ENCODE results near the gene SOX13.

Gene SOX13

DNA sequence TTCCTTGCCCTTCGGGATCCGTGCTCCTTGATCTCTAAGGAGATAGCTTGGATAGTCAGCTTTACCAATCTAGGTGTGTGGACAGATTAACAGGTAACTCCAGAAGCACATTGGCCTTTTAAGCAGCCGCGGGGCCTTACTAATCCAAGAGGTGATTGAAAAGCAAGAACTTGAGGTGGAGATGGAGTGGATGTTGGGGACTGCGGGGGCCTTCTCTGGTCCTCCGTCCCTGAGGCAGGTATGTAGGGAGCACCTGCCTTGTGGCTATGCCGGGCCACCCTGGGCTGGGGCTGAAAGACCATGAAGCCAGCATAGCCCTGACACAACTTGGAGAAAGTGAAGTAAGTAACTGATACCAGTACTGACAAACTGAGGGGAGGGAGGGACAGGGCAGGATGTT, 10.6 kb downstream of the SOX13 start:
- Histone ChIP-seq H3F3A (ENCODE audit: control insufficient read depth, insufficient read depth) (no peaks in the 10 kb centered on the region), H3K36me3 (ENCODE audit: control insufficient read depth, low read length) (no peaks in the 10 kb centered on the region), H3K4me2 (ENCODE audit: low read length) (no peak overlapping the region), H3K4me1 (ENCODE audit: control insufficient read depth, low read length) (no peaks in the 10 kb centered on the region), H3K4me3 (ENCODE audit: low read length) (no peak overlapping the region), H3K9me3 (ENCODE audit: control insufficient read depth, insufficient read depth, low read length) (no peaks in the 10 kb centered on the region), H3K79me2 (ENCODE audit: control insufficient read depth, low read length) (no peaks in the 10 kb centered on the region), H3K27me3 (ENCODE audit: control insufficient read depth, low read length) (no peaks in the 10 kb centered on the region), H3K27ac (ENCODE audit: low read depth, low read length) (no peak overlapping the region), H4K20me1 (ENCODE audit: control insufficient read depth, insufficient read depth, low read depth, low read length) (no peaks in the 10 kb centered on the region), H3K9me2 (replicated peaks; ENCODE audit: control insufficient read depth, low read length) (no peaks in the 10 kb centered on the region)
- TF ChIP-seq EZH2phosphoT487 (IDR thresholded peaks at IDR 0.05; ENCODE audit: borderline replicate concordance, low read length) = no peak
- TF ChIP-seq, protein P1, sequence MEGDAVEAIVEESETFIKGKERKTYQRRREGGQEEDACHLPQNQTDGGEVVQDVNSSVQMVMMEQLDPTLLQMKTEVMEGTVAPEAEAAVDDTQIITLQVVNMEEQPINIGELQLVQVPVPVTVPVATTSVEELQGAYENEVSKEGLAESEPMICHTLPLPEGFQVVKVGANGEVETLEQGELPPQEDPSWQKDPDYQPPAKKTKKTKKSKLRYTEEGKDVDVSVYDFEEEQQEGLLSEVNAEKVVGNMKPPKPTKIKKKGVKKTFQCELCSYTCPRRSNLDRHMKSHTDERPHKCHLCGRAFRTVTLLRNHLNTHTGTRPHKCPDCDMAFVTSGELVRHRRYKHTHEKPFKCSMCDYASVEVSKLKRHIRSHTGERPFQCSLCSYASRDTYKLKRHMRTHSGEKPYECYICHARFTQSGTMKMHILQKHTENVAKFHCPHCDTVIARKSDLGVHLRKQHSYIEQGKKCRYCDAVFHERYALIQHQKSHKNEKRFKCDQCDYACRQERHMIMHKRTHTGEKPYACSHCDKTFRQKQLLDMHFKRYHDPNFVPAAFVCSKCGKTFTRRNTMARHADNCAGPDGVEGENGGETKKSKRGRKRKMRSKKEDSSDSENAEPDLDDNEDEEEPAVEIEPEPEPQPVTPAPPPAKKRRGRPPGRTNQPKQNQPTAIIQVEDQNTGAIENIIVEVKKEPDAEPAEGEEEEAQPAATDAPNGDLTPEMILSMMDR (IDR thresholded peaks at IDR 0.05; ENCODE audit: low read depth, low read length, poor library complexity, severe bottlenecking) = no peak

DNA sequence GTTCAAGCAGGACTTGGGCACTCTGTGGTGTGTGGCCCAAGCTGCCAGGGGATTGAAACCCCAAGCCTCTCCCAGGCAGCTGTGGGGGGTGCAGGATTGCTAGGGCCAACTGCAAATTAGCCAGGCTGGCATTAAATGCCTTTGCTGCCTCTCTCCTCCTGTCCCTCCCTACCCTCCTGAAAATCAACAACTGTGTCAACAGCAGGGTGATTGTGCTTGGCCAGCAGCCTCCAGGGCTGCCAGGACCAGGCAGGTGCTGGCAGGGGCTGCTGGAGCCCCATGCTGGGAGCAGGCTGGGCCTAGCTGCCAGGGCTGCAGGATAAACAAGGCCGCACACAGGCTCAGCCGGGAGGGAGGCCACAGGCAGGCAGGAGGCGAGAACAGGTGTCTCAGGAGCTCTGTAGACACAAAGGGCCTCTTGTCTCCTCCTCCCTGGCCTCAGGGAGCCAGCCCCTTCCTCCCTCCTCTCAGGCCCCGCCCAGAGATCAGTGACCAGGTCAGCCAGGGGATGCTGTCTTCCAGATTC, 11.4 kb downstream of the SOX13 start:
- no peak overlapping the region for H3K4me2 ChIP-seq (ENCODE audit: low read length)
- H3K27me3 ChIP-seq (ENCODE audit: control insufficient read depth, low read length) = no peaks in the 10 kb centered on the region
- TF ChIP-seq EZH2phosphoT487 (IDR thresholded peaks at IDR 0.05; ENCODE audit: borderline replicate concordance, low read length) = no peak
- no peaks in the 10 kb centered on the region for H3K4me1 ChIP-seq (ENCODE audit: control insufficient read depth, low read length)
- no peaks in the 10 kb centered on the region for H3K9me3 ChIP-seq (ENCODE audit: control insufficient read depth, insufficient read depth, low read length)
- no peaks in the 10 kb centered on the region for H3K79me2 ChIP-seq (ENCODE audit: control insufficient read depth, low read length)
- no peaks in the 10 kb centered on the region for H3K9me2 ChIP-seq (replicated peaks; ENCODE audit: control insufficient read depth, low read length)
- H4K20me1 ChIP-seq (ENCODE audit: control insufficient read depth, insufficient read depth, low read depth, low read length) = no peaks in the 10 kb centered on the region
- H3K27ac ChIP-seq (ENCODE audit: low read depth, low read length) = no peak overlapping the region
- H3K36me3 ChIP-seq (ENCODE audit: control insufficient read depth, low read length) = no peaks in the 10 kb centered on the region
- no peaks in the 10 kb centered on the region for H3F3A ChIP-seq (ENCODE audit: control insufficient read depth, insufficient read depth)
- H3K4me3 ChIP-seq (ENCODE audit: low read length) = no peak overlapping the region

DNA sequence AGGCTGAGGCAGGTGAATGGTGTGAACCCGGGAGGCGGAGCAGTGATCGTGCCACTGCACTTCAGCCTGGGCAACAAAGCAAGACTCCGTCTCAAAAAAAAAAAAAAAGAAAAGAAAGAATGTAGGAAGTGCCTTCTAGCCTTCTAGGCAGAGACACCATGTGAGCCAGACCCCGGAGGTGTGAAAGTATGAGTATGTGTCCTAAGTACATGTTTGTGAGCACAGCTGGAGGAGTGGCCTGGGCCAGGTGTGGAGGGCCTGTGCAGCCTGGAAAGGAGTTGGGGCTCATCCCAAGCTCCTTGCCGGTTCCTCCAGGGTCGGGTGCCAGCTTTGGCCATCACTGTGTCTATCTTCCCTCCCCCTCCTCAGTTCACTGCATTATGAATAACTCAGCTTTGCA, 13.0 kb downstream of the SOX13 start:
- no peaks in the 10 kb centered on the region for H4K20me1 ChIP-seq (ENCODE audit: control insufficient read depth, insufficient read depth, low read depth, low read length)
- no peaks in the 10 kb centered on the region for H3K9me2 ChIP-seq (replicated peaks; ENCODE audit: control insufficient read depth, low read length)
- H3K27ac ChIP-seq (ENCODE audit: low read depth, low read length) = no peak overlapping the region
- no peaks in the 10 kb centered on the region for H3K4me1 ChIP-seq (ENCODE audit: control insufficient read depth, low read length)
- no peaks in the 10 kb centered on the region for H3K36me3 ChIP-seq (ENCODE audit: control insufficient read depth, low read length)
- H3K9me3 ChIP-seq (ENCODE audit: control insufficient read depth, insufficient read depth, low read length) = no peaks in the 10 kb centered on the region
- no peak overlapping the region for H3K4me2 ChIP-seq (ENCODE audit: low read length)
- no peak overlapping the region for H3K4me3 ChIP-seq (ENCODE audit: low read length)
- no peaks in the 10 kb centered on the region for H3F3A ChIP-seq (ENCODE audit: control insufficient read depth, insufficient read depth)
- no peaks in the 10 kb centered on the region for H3K27me3 ChIP-seq (ENCODE audit: control insufficient read depth, low read length)
- no peaks in the 10 kb centered on the region for H3K79me2 ChIP-seq (ENCODE audit: control insufficient read depth, low read length)
- TF ChIP-seq, protein P1 (IDR thresholded peaks at IDR 0.05; ENCODE audit: low read depth, low read length, poor library complexity, severe bottlenecking) = no peak
- no peak for TF ChIP-seq EZH2phosphoT487 (IDR thresholded peaks at IDR 0.05; ENCODE audit: borderline replicate concordance, low read length)

DNA sequence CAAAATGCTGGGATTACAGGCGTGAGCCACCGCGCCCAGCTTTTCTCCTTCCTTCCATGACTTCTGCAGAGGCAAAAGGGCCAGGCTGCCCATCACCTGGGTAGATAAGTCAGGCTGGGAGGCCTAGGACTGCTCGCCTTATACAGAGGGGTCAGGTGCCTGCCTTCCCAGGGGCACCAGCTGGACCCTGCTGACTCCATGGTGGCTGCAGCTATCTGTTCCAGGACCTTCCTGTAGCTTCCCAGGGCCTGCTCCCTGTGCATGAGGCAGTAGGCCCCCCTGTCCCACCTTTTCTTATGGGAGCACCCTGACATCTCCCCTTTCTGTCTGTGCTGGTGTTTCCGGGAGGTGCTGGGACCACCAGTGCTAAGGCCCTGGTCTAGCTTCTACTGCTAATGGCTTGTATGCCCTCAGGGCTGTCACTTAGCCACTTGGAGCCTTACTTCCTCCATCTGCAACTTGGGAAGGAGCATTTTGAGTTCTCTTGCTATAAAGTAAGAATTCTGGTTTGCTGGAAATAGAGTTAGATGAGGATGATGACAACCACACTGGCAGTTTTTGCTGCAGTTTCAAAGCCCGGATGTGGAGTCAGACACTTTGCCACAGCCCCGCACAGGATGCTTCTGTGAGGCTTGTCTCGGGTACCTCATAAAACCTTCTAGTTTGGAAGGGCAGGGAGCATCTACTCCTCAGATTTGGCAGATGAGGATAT, 14.4 kb downstream of the SOX13 start:
- Histone ChIP-seq H4K20me1 (ENCODE audit: control insufficient read depth, insufficient read depth, low read depth, low read length) (no peaks in the 10 kb centered on the region), H3K4me3 (ENCODE audit: low read length) (no peak overlapping the region), H3K4me1 (ENCODE audit: control insufficient read depth, low read length) (no peaks in the 10 kb centered on the region), H3K27ac (ENCODE audit: low read depth, low read length) (no peak overlapping the region), H3F3A (ENCODE audit: control insufficient read depth, insufficient read depth) (no peaks in the 10 kb centered on the region), H3K36me3 (ENCODE audit: control insufficient read depth, low read length) (no peaks in the 10 kb centered on the region), H3K79me2 (ENCODE audit: control insufficient read depth, low read length) (no peaks in the 10 kb centered on the region), H3K4me2 (ENCODE audit: low read length) (no peak overlapping the region), H3K27me3 (ENCODE audit: control insufficient read depth, low read length) (no peaks in the 10 kb centered on the region), H3K9me3 (ENCODE audit: control insufficient read depth, insufficient read depth, low read length) (no peaks in the 10 kb centered on the region), H3K9me2 (replicated peaks; ENCODE audit: control insufficient read depth, low read length) (no peaks in the 10 kb centered on the region)
- TF ChIP-seq, protein P1 (IDR thresholded peaks at IDR 0.05; ENCODE audit: low read depth, low read length, poor library complexity, severe bottlenecking) = no peak
- no peak for TF ChIP-seq EZH2phosphoT487 (IDR thresholded peaks at IDR 0.05; ENCODE audit: borderline replicate concordance, low read length)

Measured in DOHH2 (cell line).